ENCODE results near the gene RPL19.
"Not testable (repeated sequence)": the region's sequence is repeated elsewhere in the genome, so short reads cannot be mapped to it uniquely, and the experiment has no call there.

RPL19 gene

GRCh38 chr17:39200070-39200879 lies at the start of gene RPL19:
RPL19 (plus strand) TSS chr17:39200283; CDS start chr17:39200345, 62 bp downstream.
- DNase-seq = peak; percentile 59 to 66 (median 63)

GRCh38 chr17:39150795-39151149 lies 49.3 kb upstream of the RPL19 start:
- no peak for DNase-seq

- DNase-seq = no peak
These were observed 48.7 kb upstream of the RPL19 start, which contains the start of gene PLXDC1 for GRCh38 chr17:39151150-39151942. PLXDC1 (minus strand) TSS chr17:39151637; CDS start chr17:39151437, 200 bp downstream.

- DNase-seq = no peak
These were observed 47.9 kb upstream of the RPL19 start for GRCh38 chr17:39151943-39152818.

GRCh38 chr17:39153599-39154051 lies 46.5 kb upstream of the RPL19 start:
- DNase-seq = peak; percentile 79 to 96 (median 88)

- no peak for DNase-seq
These were observed 44.4 kb upstream of the RPL19 start for GRCh38 chr17:39155654-39156053.

GRCh38 chr17:39156491-39156890 lies 43.6 kb upstream of the RPL19 start:
- no peak for DNase-seq

GRCh38 chr17:39158623-39159022 lies 41.5 kb upstream of the RPL19 start:
- DNase-seq = no peak

GRCh38 chr17:39161962-39162361 lies 38.1 kb upstream of the RPL19 start:
- no peak for DNase-seq

- peak; percentile 39 to 68 (median 50) for DNase-seq
These were observed 35.4 kb upstream of the RPL19 start for GRCh38 chr17:39164675-39165143.

GRCh38 chr17:39165178-39165840 lies 34.8 kb upstream of the RPL19 start:
- no peak for DNase-seq

- no peak for DNase-seq
These were observed 34.2 kb upstream of the RPL19 start, which contains the start of gene ARL5C for GRCh38 chr17:39165841-39166349. ARL5C (minus strand) TSS chr17:39166161; CDS start chr17:39165760, 401 bp downstream.

- no peak for DNase-seq
These were observed 33.4 kb upstream of the RPL19 start for GRCh38 chr17:39166437-39167335.

GRCh38 chr17:39167476-39167875 lies 32.6 kb upstream of the RPL19 start:
- no peak for DNase-seq

GRCh38 chr17:39168503-39168902 lies 31.6 kb upstream of the RPL19 start:
- DNase-seq = not testable (repeated sequence)

- no peak for DNase-seq
These were observed 31.0 kb upstream of the RPL19 start for GRCh38 chr17:39169101-39169500.

- DNase-seq = no peak
These were observed 30.6 kb upstream of the RPL19 start for GRCh38 chr17:39169518-39169917.

- no peak for DNase-seq
These were observed 30.0 kb upstream of the RPL19 start for GRCh38 chr17:39170109-39170508.

GRCh38 chr17:39170558-39170957 lies 29.5 kb upstream of the RPL19 start:
- DNase-seq = no peak

GRCh38 chr17:39171933-39172332 lies 28.1 kb upstream of the RPL19 start:
- no peak for DNase-seq

GRCh38 chr17:39173080-39173479 lies 27.0 kb upstream of the RPL19 start:
- DNase-seq = no peak

Data from activated CD4-positive, CD25-positive, alpha-beta regulatory T cell (primary cell).